Uterus (tissue), 2 donors: Measurements from ENCODE around the gene SNCG.

Source experiments
- CTCF ChIP-seq, 4 experiments: fragments of 200-600 bp in 2 of 4; fragments of 450-650 bp in 2 of 4; sonication (generic) in 2 of 4; IDR thresholded peaks; one replicate each; pipeline ENCODE4 v1.5.1; 2016 to 2019; ENCODE audit warnings: antibody characterized with exemption in 4 of 4, mild to moderate bottlenecking in 2 of 4, moderate library complexity in 1 of 4
- POLR2A ChIP-seq, 2 donors: fragments of 450-650 bp; IDR thresholded peaks; one replicate each; pipeline ENCODE4 v1.6.1; 2016; ENCODE audit warnings: antibody characterized with exemption in 2 of 2, mild to moderate bottlenecking in 1 of 2, moderate library complexity in 1 of 2

- TF ChIP-seq POLR2A (IDR thresholded peaks at IDR 0.05) = no peak
- no peak for TF ChIP-seq CTCF (IDR thresholded peaks at IDR 0.05)
Measured at GRCh38 chr10:86938260-86938659, 20.1 kb upstream of the SNCG start.
